ENCODE data around the gene STON2.

DNA sequence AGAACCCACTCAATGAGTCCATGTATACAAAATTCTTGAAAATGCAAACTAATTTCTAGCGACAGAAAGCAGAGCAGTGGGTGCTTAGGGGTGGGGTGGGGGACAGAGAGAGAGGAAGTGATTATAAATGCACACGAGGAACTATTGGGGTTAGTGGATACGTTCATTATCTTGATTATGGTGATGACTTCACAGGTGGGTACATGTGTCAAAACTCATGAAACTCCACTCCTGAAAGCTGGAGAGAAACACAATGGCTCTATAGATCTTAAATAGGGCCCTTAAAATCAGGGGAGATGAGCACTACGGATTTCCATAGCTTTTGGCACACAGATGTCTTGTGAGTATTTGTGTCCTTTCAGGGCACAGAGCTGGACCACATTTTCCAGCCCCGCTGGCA is 59.9 kb downstream of the STON2 start:
- TF ChIP-seq, protein P1, sequence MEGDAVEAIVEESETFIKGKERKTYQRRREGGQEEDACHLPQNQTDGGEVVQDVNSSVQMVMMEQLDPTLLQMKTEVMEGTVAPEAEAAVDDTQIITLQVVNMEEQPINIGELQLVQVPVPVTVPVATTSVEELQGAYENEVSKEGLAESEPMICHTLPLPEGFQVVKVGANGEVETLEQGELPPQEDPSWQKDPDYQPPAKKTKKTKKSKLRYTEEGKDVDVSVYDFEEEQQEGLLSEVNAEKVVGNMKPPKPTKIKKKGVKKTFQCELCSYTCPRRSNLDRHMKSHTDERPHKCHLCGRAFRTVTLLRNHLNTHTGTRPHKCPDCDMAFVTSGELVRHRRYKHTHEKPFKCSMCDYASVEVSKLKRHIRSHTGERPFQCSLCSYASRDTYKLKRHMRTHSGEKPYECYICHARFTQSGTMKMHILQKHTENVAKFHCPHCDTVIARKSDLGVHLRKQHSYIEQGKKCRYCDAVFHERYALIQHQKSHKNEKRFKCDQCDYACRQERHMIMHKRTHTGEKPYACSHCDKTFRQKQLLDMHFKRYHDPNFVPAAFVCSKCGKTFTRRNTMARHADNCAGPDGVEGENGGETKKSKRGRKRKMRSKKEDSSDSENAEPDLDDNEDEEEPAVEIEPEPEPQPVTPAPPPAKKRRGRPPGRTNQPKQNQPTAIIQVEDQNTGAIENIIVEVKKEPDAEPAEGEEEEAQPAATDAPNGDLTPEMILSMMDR (IDR thresholded peaks at IDR 0.05), result no peak
- TF ChIP-seq POLR2A (IDR thresholded peaks at IDR 0.05), result no peak

Measured in uterus (tissue), 2 donors.